ENCODE data around the gene C19orf47. TPM values are rescaled to one million over a fixed set of nuclear protein-coding genes. Genes with fewer than 3 reads are reported as not detected.

C19orf47 gene
- total RNA-seq, 2 experiments from 2014 or later = 17.5 to 18.0 TPM

- H3K36me3 Mint-ChIP-seq (ENCODE audit: low read depth) = no peaks in the 10 kb centered on the region
- intact Hi-C loops (cut with micrococcal nuclease) = no loop called here
- no peaks in the 10 kb centered on the region for H3K4me1 Mint-ChIP-seq (ENCODE audit: low read depth)
- DNase-seq = no peak
- no peak within 1 kb of the TSS for H3K27ac Mint-ChIP-seq
- no peak within 1 kb of the TSS for H3K4me3 Mint-ChIP-seq
- CTCF ChIA-PET = interaction anchor here (1.2 kb wide), 1 partner anchor 85 kb away, joined by 3 read pairs; no protein-coding TSS in a partner anchor
- POLR2A ChIA-PET = no interaction called here
- no peak for ATAC-seq
- no peaks in the 10 kb centered on the region for H3K27me3 Mint-ChIP-seq
- TF ChIP-seq CTCF (IDR thresholded peaks at IDR 0.05) = no peak
- no peaks in the 10 kb centered on the region for H3K9me3 Mint-ChIP-seq
These were observed 42.0 kb upstream of the C19orf47 start, which contains the start of gene HIPK4 for GRCh38 chr19:40390084-40390742. HIPK4 (minus strand) TSS chr19:40390181; CDS start chr19:40389902, 279 bp downstream.

- CTCF ChIA-PET = interaction anchor here (0.7 kb wide), 1 partner anchor 84 kb away, joined by 3 read pairs; no protein-coding TSS in a partner anchor
- intact Hi-C loops (cut with micrococcal nuclease) = no loop called here
- H3K4me1 Mint-ChIP-seq (ENCODE audit: low read depth) = no peaks in the 10 kb centered on the region
- H3K27me3 Mint-ChIP-seq = no peaks in the 10 kb centered on the region
- DNase-seq (no peak), ATAC-seq (no peak)
- POLR2A ChIA-PET = interaction anchor here (0.6 kb wide), 1 partner anchor 198 kb away, joined by 3 read pairs; no protein-coding TSS in a partner anchor
- H3K27ac Mint-ChIP-seq = no peak overlapping the region
- TF ChIP-seq CTCF (IDR thresholded peaks at IDR 0.05) = no peak
- H3K36me3 Mint-ChIP-seq (ENCODE audit: low read depth) = no peaks in the 10 kb centered on the region
- no peak overlapping the region for H3K4me3 Mint-ChIP-seq
- H3K9me3 Mint-ChIP-seq = no peaks in the 10 kb centered on the region
These were observed 41.3 kb upstream of the C19orf47 start for GRCh38 chr19:40389404-40390083.

GRCh38 chr19:40388481-40388880, 40.3 kb upstream of the C19orf47 start:
- Mint-ChIP-seq H3K27me3 (no peaks in the 10 kb centered on the region), H3K9me3 (no peaks in the 10 kb centered on the region), H3K4me3 (no peak overlapping the region), H3K27ac (no peak overlapping the region), H3K4me1 (ENCODE audit: low read depth) (no peaks in the 10 kb centered on the region), H3K36me3 (ENCODE audit: low read depth) (no peaks in the 10 kb centered on the region)
- TF ChIP-seq CTCF (IDR thresholded peaks at IDR 0.05) = no peak
- POLR2A ChIA-PET = no interaction called here
- ATAC-seq (no peak), DNase-seq (no peak)
- intact Hi-C loops (cut with micrococcal nuclease) = no loop called here
- CTCF ChIA-PET = no interaction called here

- no peak overlapping the region for H3K27ac Mint-ChIP-seq
- DNase-seq (no peak), ATAC-seq (no peak)
- no peaks in the 10 kb centered on the region for H3K9me3 Mint-ChIP-seq
- H3K27me3 Mint-ChIP-seq = no peaks in the 10 kb centered on the region
- CTCF ChIA-PET = interaction anchor here (1.3 kb wide), 2 partner anchors 77 to 82 kb away, joined by 3 to 4 read pairs; no protein-coding TSS in a partner anchor
- intact Hi-C loops (cut with micrococcal nuclease) = no loop called here
- POLR2A ChIA-PET = interaction anchor here (0.6 kb wide), 1 partner anchor 12 kb away, joined by 3 read pairs; no protein-coding TSS in a partner anchor
- no peaks in the 10 kb centered on the region for H3K36me3 Mint-ChIP-seq (ENCODE audit: low read depth)
- no peak overlapping the region for H3K4me3 Mint-ChIP-seq
- H3K4me1 Mint-ChIP-seq (ENCODE audit: low read depth) = no peaks in the 10 kb centered on the region
- TF ChIP-seq CTCF (IDR thresholded peaks at IDR 0.05) = no peak
These were observed 39.0 kb upstream of the C19orf47 start for GRCh38 chr19:40387155-40387554.

- POLR2A ChIA-PET = no interaction called here
- Mint-ChIP-seq H3K27ac (no peak overlapping the region), H3K4me3 (no peak overlapping the region), H3K36me3 (ENCODE audit: low read depth) (no peaks in the 10 kb centered on the region), H3K27me3 (no peaks in the 10 kb centered on the region), H3K4me1 (ENCODE audit: low read depth) (no peaks in the 10 kb centered on the region), H3K9me3 (no peaks in the 10 kb centered on the region)
- DNase-seq = no peak
- intact Hi-C loops (cut with micrococcal nuclease) = no loop called here
- CTCF ChIA-PET = no interaction called here
- ATAC-seq = no peak
- TF ChIP-seq CTCF (IDR thresholded peaks at IDR 0.05) = no peak
These were observed 35.6 kb upstream of the C19orf47 start for GRCh38 chr19:40383668-40384248.
